WTC11 (cell line): ENCODE data around the gene PGD.

ENCODE experiments used
- ARID4B ChIP-seq: sonication (generic); formaldehyde crosslinking; IDR thresholded peaks from 2 replicates; pipeline ENCODE4 v1.8.0; 2023; ENCODE audit warnings: missing genetic modification reagents, mild to moderate bottlenecking, borderline replicate concordance
- CREB1 ChIP-seq: sonication (generic); formaldehyde crosslinking; IDR thresholded peaks from 2 replicates; pipeline ENCODE4 v1.8.0; 2023; ENCODE audit warnings: mild to moderate bottlenecking, missing genetic modification reagents
- HMGXB4 ChIP-seq: sonication (generic); formaldehyde crosslinking; IDR thresholded peaks from 2 replicates; pipeline ENCODE4 v1.8.1; 2023; ENCODE audit warnings: mild to moderate bottlenecking, moderate library complexity, missing genetic modification reagents
- TCF7 ChIP-seq: sonication (generic); formaldehyde crosslinking; IDR thresholded peaks from 2 replicates; pipeline ENCODE4 v1.8.0; 2022; ENCODE audit warnings: mild to moderate bottlenecking, low read depth, missing genetic modification reagents, moderate library complexity

GRCh38 chr1:10434590-10434989 lies 35.7 kb downstream of the PGD start:
- no peak for TF ChIP-seq TCF7 (CRISPR knock-in tag)
- TF ChIP-seq ARID4B (CRISPR knock-in tag): no peak
- no peak for TF ChIP-seq HMGXB4 (CRISPR knock-in tag)
- no peak for TF ChIP-seq CREB1 (CRISPR knock-in tag)
